Caki2 (cell line): ENCODE results near the gene TREX2. TPM values are rescaled to one million over a fixed set of nuclear protein-coding genes. Genes with fewer than 3 reads are reported as not detected.

ENCODE experiments used
- DNase-seq: peaks from one replicate; pipeline ENCODE4 v3.0.0-alpha.2; 2015; ENCODE audit warnings: low read depth
- in situ Hi-C: cut with HindIII; loops from 2 replicates; pipeline ENCODE4 v1.10.0; 2016; ENCODE audit warnings: low sequenced_read_pairs, low pct_unique_long_range_greater_than_20kb, mixed read lengths
- total RNA-seq: library from RNA; depleted of rRNA; stranded (reverse); fragments of >200 nt; shearing (Covaris generic); gene quantifications from 2 replicates; pipeline ENCODE4 v1.2.3, GENCODE V29; 2014; ENCODE audit warnings: low replicate concordance

TREX2 gene
- total RNA-seq, 1 experiment from 2014 or later: 0.78 TPM

- in situ Hi-C loops: no loop called here
- no peak for DNase-seq
These were observed 31.6 kb upstream of the TREX2 start for GRCh38 chrX:153477364-153477857.

GRCh38 chrX:153476666-153477363, 31.0 kb upstream of the TREX2 start:
- no peak for DNase-seq
- in situ Hi-C loops: no loop called here

GRCh38 chrX:153475751-153476281, 30.0 kb upstream of the TREX2 start:
- no peak for DNase-seq
- in situ Hi-C loops: no loop called here

- no peak for DNase-seq
- in situ Hi-C loops: no loop called here
These were observed 29.4 kb upstream of the TREX2 start for GRCh38 chrX:153475271-153475670.

GRCh38 chrX:153474718-153475117, 28.9 kb upstream of the TREX2 start:
- DNase-seq: no peak
- in situ Hi-C loops: no loop called here

- in situ Hi-C loops: no loop called here
- DNase-seq: no peak
These were observed 28.4 kb upstream of the TREX2 start for GRCh38 chrX:153474266-153474665.

GRCh38 chrX:153473126-153473525, 27.3 kb upstream of the TREX2 start:
- in situ Hi-C loops: no loop called here
- DNase-seq: no peak

- no peak for DNase-seq
- in situ Hi-C loops: no loop called here
These were observed 25.9 kb upstream of the TREX2 start for GRCh38 chrX:153471663-153472280.

- peak; percentile 75 for DNase-seq
- in situ Hi-C loops: no loop called here
These were observed 24.8 kb upstream of the TREX2 start, which contains the start of gene HAUS7 for GRCh38 chrX:153470411-153471363. Gene HAUS7 (minus strand): TSS chrX:153470576. CDS start chrX:153470557, 19 bp downstream.

- in situ Hi-C loops: no loop called here
- DNase-seq: peak; percentile 41
These were observed 24.1 kb upstream of the TREX2 start for GRCh38 chrX:153469811-153470410.

- DNase-seq: no peak
- in situ Hi-C loops: no loop called here
These were observed 22.2 kb upstream of the TREX2 start for GRCh38 chrX:153468008-153468580.

GRCh38 chrX:153465691-153466380, 20.0 kb upstream of the TREX2 start:
- in situ Hi-C loops: no loop called here
- DNase-seq: no peak

- in situ Hi-C loops: no loop called here
- no peak for DNase-seq
These were observed 18.3 kb upstream of the TREX2 start for GRCh38 chrX:153464116-153464515.

- in situ Hi-C loops: no loop called here
- DNase-seq: no peak
These were observed 17.7 kb upstream of the TREX2 start for GRCh38 chrX:153463556-153463955.

- no peak for DNase-seq
- in situ Hi-C loops: no loop called here
These were observed 17.2 kb upstream of the TREX2 start for GRCh38 chrX:153463031-153463430.

- in situ Hi-C loops: no loop called here
- DNase-seq: no peak
These were observed 16.4 kb upstream of the TREX2 start for GRCh38 chrX:153462291-153462690.

GRCh38 chrX:153460826-153461225, 15.0 kb upstream of the TREX2 start:
- in situ Hi-C loops: no loop called here
- no peak for DNase-seq
